Fibroblast of lung (primary cell): Measurements from ENCODE around the gene CSPG4. TPM values are rescaled to one million over a fixed set of nuclear protein-coding genes. Genes with fewer than 3 reads are reported as not detected.

Experiments
- DNase-seq, 2 donors: peaks; one replicate each; pipeline versions ENCODE4 v3.0.0 to v3.0.0-alpha.2; 2010; ENCODE audit warnings: low read depth in 2 of 2
- H2AFZ ChIP-seq: 2 replicates; pipeline ENCODE4 v1.5.1; 2012; ENCODE audit warnings: low read length, control low read depth, inconsistent platforms
- H3K27ac ChIP-seq: 2 replicates; pipeline ENCODE4 v1.5.1; 2011; ENCODE audit warnings: low read length, control low read depth; ENCODE audit not compliant: insufficient read depth
- H3K27me3 ChIP-seq: 2 replicates; pipeline ENCODE4 v1.5.1; 2011; ENCODE audit warnings: mild to moderate bottlenecking, low read length; ENCODE audit not compliant: control insufficient read depth, insufficient read depth
- H3K36me3 ChIP-seq: 2 replicates; pipeline ENCODE4 v1.5.1; 2011; ENCODE audit warnings: low read length; ENCODE audit not compliant: control insufficient read depth, insufficient read depth
- H3K4me1 ChIP-seq: 2 replicates; pipeline ENCODE4 v1.5.1; 2011; ENCODE audit warnings: low read length; ENCODE audit not compliant: control insufficient read depth, insufficient read depth; ENCODE audit errors: extremely low read depth
- H3K4me2 ChIP-seq: 2 replicates; pipeline ENCODE4 v1.5.1; 2011; ENCODE audit warnings: low read length, control low read depth; ENCODE audit not compliant: insufficient read depth; ENCODE audit errors: extremely low read depth
- H3K4me3 ChIP-seq, 4 experiments: fragments of 200-600 bp in 1 of 4; sonication (generic) in 1 of 4; replicated peaks in 1 of 4; 2 replicates each; pipeline ENCODE4 v1.5.1; 2011 to 2016; ENCODE audit warnings: low read length in 4 of 4, low read depth in 3 of 4, mild to moderate bottlenecking in 3 of 4, control low read depth in 2 of 4, inconsistent platforms in 1 of 4, mixed read lengths in 1 of 4; ENCODE audit not compliant: insufficient read depth in 1 of 4; ENCODE audit errors: control extremely low read depth in 1 of 4
- H3K79me2 ChIP-seq: 2 replicates; pipeline ENCODE4 v1.5.1; 2012; ENCODE audit warnings: mild to moderate bottlenecking, low read length, inconsistent platforms; ENCODE audit not compliant: control insufficient read depth, insufficient read depth
- H3K9ac ChIP-seq: 2 replicates; pipeline ENCODE4 v1.5.1; 2011; ENCODE audit warnings: mild to moderate bottlenecking, low read length, control low read depth; ENCODE audit not compliant: insufficient read depth
- H3K9me3 ChIP-seq: 2 replicates; pipeline ENCODE4 v1.5.1; 2012; ENCODE audit warnings: low read depth, low read length; ENCODE audit not compliant: control insufficient read depth, insufficient read depth
- H4K20me1 ChIP-seq: 2 replicates; pipeline ENCODE4 v1.5.1; 2011; ENCODE audit warnings: low read length; ENCODE audit not compliant: control insufficient read depth, insufficient read depth; ENCODE audit errors: extremely low read depth
- CTCF ChIP-seq, 2 donors: IDR thresholded peaks in 1 of 2; conservative IDR thresholded peaks in 1 of 2; 1 replicate in 1 of 2; 2 replicates in 1 of 2; pipeline ENCODE4 v1.5.1; 2011 to 2012; ENCODE audit warnings: low read length in 2 of 2, control low read depth in 1 of 2, inconsistent platforms in 1 of 2, low read depth in 1 of 2, mild to moderate bottlenecking in 1 of 2
- EZH2 ChIP-seq: IDR thresholded peaks from 2 replicates; pipeline ENCODE4 v1.5.1; 2012; ENCODE audit warnings: low read length, control low read depth, mild to moderate bottlenecking; ENCODE audit errors: missing control alignments
- polyA plus RNA-seq, 2 donors: library from polyadenylated mRNA; depleted of rRNA in 1 of 2; stranded (reverse) in 1 of 2; unstranded in 1 of 2; fragments of >200 nt; gene quantifications; 2 replicates each; pipeline ENCODE4 v1.2.1, GENCODE V29; 2011 to 2012; ENCODE audit warnings: missing spikeins in 1 of 2
- total RNA-seq: library from RNA; depleted of rRNA; stranded (reverse); fragments of >200 nt; gene quantifications from 2 replicates; pipeline ENCODE4 v1.2.1, GENCODE V29; 2014

CSPG4 gene
- total and polyA plus RNA-seq, 2 donors (not counting 1 experiment from before 2014, with no cell fraction given): 23.1 to 109 TPM

GRCh38 chr15:75661756-75662140, 50.9 kb downstream of the CSPG4 start:
- H3K4me1 ChIP-seq: peaks cover 35% of the 10 kb centered on the region
- H3K27me3 ChIP-seq: no peaks in the 10 kb centered on the region
- H4K20me1 ChIP-seq: no peaks in the 10 kb centered on the region
- peaks cover 18% of the 10 kb centered on the region for H3K36me3 ChIP-seq
- H3K9ac ChIP-seq: peak overlapping the region; percentile 61
- peak overlapping the region; percentile 98 for H3K27ac ChIP-seq
- no peak for TF ChIP-seq EZH2
- TF ChIP-seq CTCF (conservative IDR thresholded peaks at IDR 0.05 in 1 of 2, IDR thresholded peaks at IDR 0.05 in 1 of 2; ENCODE audit: low read depth in 1 of 2, low read length in 2 of 2): no peak
- no peaks in the 10 kb centered on the region for H3K9me3 ChIP-seq
- H3K4me3 ChIP-seq: peak overlapping the region in 2 of 4 experiments; percentile 23 to 32
- H3K4me2 ChIP-seq: peak overlapping the region; percentile 63
- no peak for DNase-seq
- H2AFZ ChIP-seq: no peak overlapping the region
- H3K79me2 ChIP-seq: peaks cover 17% of the 10 kb centered on the region

- Histone ChIP-seq H3K4me3 (peak overlapping the region in 2 of 4 experiments; percentile 23 to 32), H4K20me1 (no peaks in the 10 kb centered on the region), H3K79me2 (peaks cover 22% of the 10 kb centered on the region), H3K27ac (peak overlapping the region; percentile 98), H2AFZ (no peak overlapping the region), H3K4me1 (peaks cover 32% of the 10 kb centered on the region), H3K27me3 (no peaks in the 10 kb centered on the region), H3K9ac (peak overlapping the region; percentile 61), H3K36me3 (peaks cover 23% of the 10 kb centered on the region), H3K4me2 (peak overlapping the region; percentile 63), H3K9me3 (no peaks in the 10 kb centered on the region)
- peak; percentile 91 to 96 for DNase-seq
- no peak for TF ChIP-seq EZH2
- TF ChIP-seq CTCF (conservative IDR thresholded peaks at IDR 0.05 in 1 of 2, IDR thresholded peaks at IDR 0.05 in 1 of 2; ENCODE audit: low read depth in 1 of 2, low read length in 2 of 2): no peak
Observed at GRCh38 chr15:75661100-75661755, 51.4 kb downstream of the CSPG4 start.

GRCh38 chr15:75659928-75660645, 52.6 kb downstream of the CSPG4 start:
- Histone ChIP-seq H3K9ac (no peak overlapping the region), H2AFZ (no peak overlapping the region), H3K27me3 (no peaks in the 10 kb centered on the region), H4K20me1 (no peaks in the 10 kb centered on the region), H3K79me2 (peaks cover 34% of the 10 kb centered on the region), H3K4me3 (no peak overlapping the region), H3K36me3 (peaks cover 23% of the 10 kb centered on the region), H3K27ac (peak overlapping the region; percentile 98), H3K4me2 (no peak overlapping the region), H3K4me1 (peaks cover 26% of the 10 kb centered on the region), H3K9me3 (no peaks in the 10 kb centered on the region)
- no peak for TF ChIP-seq CTCF (conservative IDR thresholded peaks at IDR 0.05 in 1 of 2, IDR thresholded peaks at IDR 0.05 in 1 of 2; ENCODE audit: low read depth in 1 of 2, low read length in 2 of 2)
- TF ChIP-seq EZH2: no peak
- peak in 1 of 2 donors; percentile 27 for DNase-seq
